Fibroblast of lung (primary cell): Measurements from ENCODE around the gene DMXL2. TPM values are rescaled to one million over a fixed set of nuclear protein-coding genes. Genes with fewer than 3 reads are reported as not detected.
"Not testable (repeated sequence)": the region's sequence is repeated elsewhere in the genome, so short reads cannot be mapped to it uniquely, and the experiment has no call there.

Experiments used
- DNase-seq, 2 donors: peaks; one replicate each; pipeline versions ENCODE4 v3.0.0 to v3.0.0-alpha.2; 2010; ENCODE audit warnings: low read depth in 2 of 2
- H2AFZ ChIP-seq: 2 replicates; pipeline ENCODE4 v1.5.1; 2012; ENCODE audit warnings: low read length, control low read depth, inconsistent platforms
- H3K27ac ChIP-seq: 2 replicates; pipeline ENCODE4 v1.5.1; 2011; ENCODE audit warnings: low read length, control low read depth; ENCODE audit not compliant: insufficient read depth
- H3K27me3 ChIP-seq: 2 replicates; pipeline ENCODE4 v1.5.1; 2011; ENCODE audit warnings: mild to moderate bottlenecking, low read length; ENCODE audit not compliant: control insufficient read depth, insufficient read depth
- H3K36me3 ChIP-seq: 2 replicates; pipeline ENCODE4 v1.5.1; 2011; ENCODE audit warnings: low read length; ENCODE audit not compliant: control insufficient read depth, insufficient read depth
- H3K4me1 ChIP-seq: 2 replicates; pipeline ENCODE4 v1.5.1; 2011; ENCODE audit warnings: low read length; ENCODE audit not compliant: control insufficient read depth, insufficient read depth; ENCODE audit errors: extremely low read depth
- H3K4me2 ChIP-seq: 2 replicates; pipeline ENCODE4 v1.5.1; 2011; ENCODE audit warnings: low read length, control low read depth; ENCODE audit not compliant: insufficient read depth; ENCODE audit errors: extremely low read depth
- H3K4me3 ChIP-seq, 4 experiments: fragments of 200-600 bp in 1 of 4; sonication (generic) in 1 of 4; replicated peaks in 1 of 4; 2 replicates each; pipeline ENCODE4 v1.5.1; 2011 to 2016; ENCODE audit warnings: low read length in 4 of 4, low read depth in 3 of 4, mild to moderate bottlenecking in 3 of 4, control low read depth in 2 of 4, inconsistent platforms in 1 of 4, mixed read lengths in 1 of 4; ENCODE audit not compliant: insufficient read depth in 1 of 4; ENCODE audit errors: control extremely low read depth in 1 of 4
- H3K79me2 ChIP-seq: 2 replicates; pipeline ENCODE4 v1.5.1; 2012; ENCODE audit warnings: mild to moderate bottlenecking, low read length, inconsistent platforms; ENCODE audit not compliant: control insufficient read depth, insufficient read depth
- H3K9ac ChIP-seq: 2 replicates; pipeline ENCODE4 v1.5.1; 2011; ENCODE audit warnings: mild to moderate bottlenecking, low read length, control low read depth; ENCODE audit not compliant: insufficient read depth
- H3K9me3 ChIP-seq: 2 replicates; pipeline ENCODE4 v1.5.1; 2012; ENCODE audit warnings: low read depth, low read length; ENCODE audit not compliant: control insufficient read depth, insufficient read depth
- H4K20me1 ChIP-seq: 2 replicates; pipeline ENCODE4 v1.5.1; 2011; ENCODE audit warnings: low read length; ENCODE audit not compliant: control insufficient read depth, insufficient read depth; ENCODE audit errors: extremely low read depth
- CTCF ChIP-seq, 2 donors: IDR thresholded peaks in 1 of 2; conservative IDR thresholded peaks in 1 of 2; 1 replicate in 1 of 2; 2 replicates in 1 of 2; pipeline ENCODE4 v1.5.1; 2011 to 2012; ENCODE audit warnings: low read length in 2 of 2, control low read depth in 1 of 2, inconsistent platforms in 1 of 2, low read depth in 1 of 2, mild to moderate bottlenecking in 1 of 2
- EZH2 ChIP-seq: IDR thresholded peaks from 2 replicates; pipeline ENCODE4 v1.5.1; 2012; ENCODE audit warnings: low read length, control low read depth, mild to moderate bottlenecking; ENCODE audit errors: missing control alignments
- polyA plus RNA-seq, 2 donors: library from polyadenylated mRNA; depleted of rRNA in 1 of 2; stranded (reverse) in 1 of 2; unstranded in 1 of 2; fragments of >200 nt; gene quantifications; 2 replicates each; pipeline ENCODE4 v1.2.1, GENCODE V29; 2011 to 2012; ENCODE audit warnings: missing spikeins in 1 of 2
- total RNA-seq: library from RNA; depleted of rRNA; stranded (reverse); fragments of >200 nt; gene quantifications from 2 replicates; pipeline ENCODE4 v1.2.1, GENCODE V29; 2014

DMXL2 gene
- total and polyA plus RNA-seq, 2 donors (not counting 1 experiment from before 2014, with no cell fraction given): 9.4 to 31.2 TPM

- no peak overlapping the region for H3K4me3 ChIP-seq
- no peak overlapping the region for H3K9ac ChIP-seq
- no peak overlapping the region for H3K4me2 ChIP-seq
- no peak overlapping the region for H3K27ac ChIP-seq
- H3K9me3 ChIP-seq: no peaks in the 10 kb centered on the region
- DNase-seq: no peak
- no peaks in the 10 kb centered on the region for H3K27me3 ChIP-seq
- H3K79me2 ChIP-seq: no peaks in the 10 kb centered on the region
- no peaks in the 10 kb centered on the region for H3K4me1 ChIP-seq
- H3K36me3 ChIP-seq: no peaks in the 10 kb centered on the region
- no peak overlapping the region for H2AFZ ChIP-seq
- H4K20me1 ChIP-seq: no peaks in the 10 kb centered on the region
- TF ChIP-seq CTCF (conservative IDR thresholded peaks at IDR 0.05 in 1 of 2, IDR thresholded peaks at IDR 0.05 in 1 of 2; ENCODE audit: low read depth in 1 of 2, low read length in 2 of 2) (no peak), EZH2 (no peak)
Observed at GRCh38 chr15:51658664-51659063, 36.1 kb upstream of the DMXL2 start.

- not testable (repeated sequence) for H3K27me3 ChIP-seq, H3K4me3 ChIP-seq, H3K27ac ChIP-seq
Observed at GRCh38 chr15:51655401-51656057, 33.0 kb upstream of the DMXL2 start.

GRCh38 chr15:51652084-51652668 is 29.6 kb upstream of the DMXL2 start:
- H3K4me1 ChIP-seq: no peaks in the 10 kb centered on the region
- no peak for DNase-seq
- no peak for TF ChIP-seq CTCF (conservative IDR thresholded peaks at IDR 0.05 in 1 of 2, IDR thresholded peaks at IDR 0.05 in 1 of 2; ENCODE audit: low read depth in 1 of 2, low read length in 2 of 2)
- no peak for TF ChIP-seq EZH2
- H3K79me2 ChIP-seq: no peaks in the 10 kb centered on the region
- H3K27me3 ChIP-seq: no peaks in the 10 kb centered on the region
- H3K4me2 ChIP-seq: no peak overlapping the region
- no peaks in the 10 kb centered on the region for H4K20me1 ChIP-seq
- H3K4me3 ChIP-seq: no peak overlapping the region
- no peak overlapping the region for H3K27ac ChIP-seq
- H3K9ac ChIP-seq: no peak overlapping the region
- H3K9me3 ChIP-seq: no peaks in the 10 kb centered on the region
- H3K36me3 ChIP-seq: no peaks in the 10 kb centered on the region
- H2AFZ ChIP-seq: no peak overlapping the region

More at GRCh38 chr15:51655401-51656057, 33.0 kb upstream of the DMXL2 start:
- H3K4me1 ChIP-seq, H3K36me3 ChIP-seq, DNase-seq, H3K9ac ChIP-seq, H3K4me2 ChIP-seq, H2AFZ ChIP-seq, H3K79me2 ChIP-seq, H4K20me1 ChIP-seq, H3K9me3 ChIP-seq: not testable (repeated sequence)
